SK-N-SH (cell line): Measurements from ENCODE around the gene CDH4. TPM values are rescaled to one million over a fixed set of nuclear protein-coding genes. Genes with fewer than 3 reads are reported as not detected.
"Not testable (repeated sequence)": the region's sequence is repeated elsewhere in the genome, so short reads cannot be mapped to it uniquely, and the experiment has no call there.

ENCODE experiments used
- CTCF ChIA-PET: fragments of 300-600, 350-600 bp; formaldehyde crosslinking; extraction: SDS; loops from one replicate; lab custom pipeline; 2021; lab: Yijun Ruan, JAX
- POLR2A ChIA-PET: fragments of 350-600 bp; sonication (Branson Sonifier 250); formaldehyde crosslinking; extraction: SDS; loops from one replicate; lab custom pipeline; 2020; ENCODE audit warnings: antibody characterized with exemption, inconsistent platforms; lab: Yijun Ruan, JAX
- DNase-seq: peaks from one replicate; pipeline ENCODE4 v3.0.0; 2012
- H2AFZ ChIP-seq: fragments of 200-600 bp; sonication (generic); 2 replicates; pipeline ENCODE4 v1.8.1; 2016; ENCODE audit warnings: antibody characterized with exemption, mild to moderate bottlenecking, low read depth
- H3F3A ChIP-seq: fragments of 200-600 bp; sonication (generic); replicated peaks from 2 replicates; pipeline ENCODE3; 2016; ENCODE audit warnings: antibody characterized with exemption, mild to moderate bottlenecking; ENCODE audit not compliant: insufficient read depth
- H3K27ac ChIP-seq, 2 experiments: fragments of 200-500 bp in 1 of 2; fragments of 200-600 bp in 1 of 2; sonication (Bioruptor generic) in 1 of 2; sonication (generic), shearing (Covaris generic) in 1 of 2; 2 replicates each; pipeline versions ENCODE4 v1.5.1 to v1.6.1; 2014 to 2016; ENCODE audit warnings: low read depth in 2 of 2, inconsistent platforms in 1 of 2, low read length in 1 of 2, mild to moderate bottlenecking in 1 of 2, mixed read lengths in 1 of 2
- H3K27me3 ChIP-seq: fragments of 200-600 bp; sonication (generic), shearing (Covaris generic); 2 replicates; pipeline ENCODE4 v1.6.1; 2016; ENCODE audit warnings: mixed run types; ENCODE audit not compliant: insufficient read depth
- H3K36me3 ChIP-seq, 2 experiments: fragments of 200-500 bp in 1 of 2; fragments of 200-600 bp in 1 of 2; sonication (Bioruptor generic) in 1 of 2; sonication (generic) in 1 of 2; replicated peaks in 1 of 2; 2 replicates each; pipeline versions ENCODE3 to v1.5.1; 2014 to 2016; ENCODE audit warnings: low read length in 1 of 2, mild to moderate bottlenecking in 1 of 2; ENCODE audit not compliant: insufficient read depth in 2 of 2, control insufficient read depth in 1 of 2
- H3K4me1 ChIP-seq, 2 experiments: fragments of 200-500 bp in 1 of 2; fragments of 200-600 bp in 1 of 2; sonication (Bioruptor generic) in 1 of 2; sonication (generic), shearing (Covaris generic) in 1 of 2; 2 replicates each; pipeline versions ENCODE4 v1.5.1 to v1.6.1; 2014 to 2016; ENCODE audit warnings: low read depth in 1 of 2, low read length in 1 of 2, mixed run types in 1 of 2; ENCODE audit not compliant: insufficient read depth in 2 of 2, control insufficient read depth in 1 of 2
- H3K4me2 ChIP-seq: fragments of 200-600 bp; sonication (generic), shearing (Covaris generic); 2 replicates; pipeline ENCODE4 v1.6.1; 2017; ENCODE audit warnings: mixed run types
- H3K4me3 ChIP-seq, 2 experiments: fragments of 200-500 bp in 1 of 2; fragments of 200-600 bp in 1 of 2; sonication (Bioruptor generic) in 1 of 2; sonication (generic), shearing (Covaris generic) in 1 of 2; 2 replicates each; pipeline versions ENCODE4 v1.5.1 to v1.8.1; 2014 to 2016; ENCODE audit warnings: low read depth in 2 of 2, inconsistent platforms in 1 of 2, low read length in 1 of 2, mild to moderate bottlenecking in 1 of 2, mixed read lengths in 1 of 2, moderate library complexity in 1 of 2
- H3K79me2 ChIP-seq: fragments of 200-600 bp; sonication (generic); 2 replicates; pipeline ENCODE4 v1.8.1; 2017; ENCODE audit warnings: mild to moderate bottlenecking; ENCODE audit not compliant: insufficient read depth
- H3K9ac ChIP-seq: fragments of 200-600 bp; sonication (generic); 2 replicates; pipeline ENCODE4 v1.6.1; 2017; ENCODE audit warnings: mixed run types
- H3K9me2 ChIP-seq: fragments of 200-600 bp; sonication (generic); 2 replicates; pipeline ENCODE4 v1.6.1; 2017; ENCODE audit warnings: mixed run types
- H3K9me3 ChIP-seq: fragments of 200-600 bp; sonication (generic); 2 replicates; pipeline ENCODE4 v1.6.1; 2017; ENCODE audit warnings: mixed run types, mild to moderate bottlenecking, moderate library complexity
- H4K20me1 ChIP-seq: fragments of 200-600 bp; sonication (generic); 2 replicates; pipeline ENCODE4 v1.6.1; 2017; ENCODE audit warnings: mild to moderate bottlenecking, mixed run types; ENCODE audit not compliant: insufficient read depth
- FOXM1 ChIP-seq: IDR thresholded peaks from 2 replicates; pipeline ENCODE4 v1.4.0; 2012; ENCODE audit warnings: low read depth, mild to moderate bottlenecking
- GATA2 ChIP-seq: sonication (generic); formaldehyde crosslinking; IDR thresholded peaks from 2 replicates; pipeline ENCODE4 v1.5.0; 2020; ENCODE audit warnings: mild to moderate bottlenecking, missing genetic modification reagents
- JUND ChIP-seq: IDR thresholded peaks from 2 replicates; pipeline ENCODE4 v1.4.0; 2012
- TAF1 ChIP-seq: IDR thresholded peaks from 2 replicates; pipeline ENCODE4 v1.6.1; 2012; ENCODE audit warnings: low read depth, mild to moderate bottlenecking, low read length, moderate library complexity, borderline replicate concordance
- TCF12 ChIP-seq: IDR thresholded peaks from 2 replicates; pipeline ENCODE4 v1.4.0; 2012
- WGBS: methylation state at CpG from one replicate; pipeline ENCODE4 v1.1.6; 2017; ENCODE audit warnings: low lambda C conversion rate; 5-methylcytosine and 5-hydroxymethylcytosine counted together
- polyA plus RNA-seq, 3 experiments: library from polyadenylated mRNA; depleted of rRNA; stranded (reverse); fragments of >200 nt; gene quantifications; 2 replicates each; pipeline ENCODE4 v1.2.3, GENCODE V29; 2012
- TF ChIP-seq, protein P1 (sequence below): fragments of 150-350 bp; IDR thresholded peaks from 2 replicates; pipeline ENCODE4 v1.6.1; 2016; ENCODE audit warnings: mild to moderate bottlenecking, low read depth, low read length
- TF ChIP-seq, protein P2 (sequence below): IDR thresholded peaks from 2 replicates; pipeline ENCODE4 v1.4.0; 2012; ENCODE audit warnings: low read depth, borderline replicate concordance
- TF ChIP-seq, protein P3 (sequence below): IDR thresholded peaks from 2 replicates; pipeline ENCODE4 v1.4.0; 2012; ENCODE audit warnings: low read depth

Gene CDH4
- polyA plus RNA-seq, 1 of the 3 experiments (the other 2 are of a cell fraction): not detected

DNA sequence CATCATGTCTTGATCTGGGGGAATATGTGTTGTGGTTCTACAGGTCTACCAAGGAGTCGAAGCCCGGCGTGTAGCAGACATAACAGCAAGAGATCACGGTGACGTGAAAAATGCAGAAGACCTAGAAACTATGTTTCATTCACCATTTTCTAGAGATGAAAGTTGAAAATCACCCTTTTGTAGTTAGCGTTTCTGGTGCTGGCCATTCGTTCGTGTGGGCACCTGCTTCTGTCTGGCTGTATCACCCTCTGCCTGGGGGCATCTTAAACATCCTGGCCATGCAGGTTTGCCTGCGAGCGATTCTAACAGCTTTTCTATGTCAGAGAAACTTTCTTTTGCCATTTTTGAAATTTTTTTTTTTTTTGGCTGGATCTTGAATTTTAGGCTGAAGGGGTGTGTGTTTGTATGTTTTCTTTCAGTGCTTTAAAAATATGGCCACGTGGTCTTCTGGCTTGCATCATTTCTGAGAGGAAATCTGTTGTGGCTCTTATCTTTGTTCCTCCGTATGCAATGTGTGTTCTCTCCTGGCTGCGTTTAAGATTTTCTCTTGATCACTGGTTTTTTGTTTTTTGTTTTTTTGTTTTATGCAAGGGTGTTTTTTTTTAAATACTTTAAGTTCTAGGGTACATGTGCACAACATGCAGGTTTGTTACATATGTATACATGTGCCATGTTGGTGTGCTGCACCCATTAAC lies 226.7 kb downstream of the CDH4 start:
- no peaks in the 10 kb centered on the region for H3K27me3 ChIP-seq
- POLR2A ChIA-PET: no interaction called here
- no peak overlapping the region for H2AFZ ChIP-seq
- H3K4me3 ChIP-seq: no peak overlapping the region
- H3K9me3 ChIP-seq: no peaks in the 10 kb centered on the region
- no peak overlapping the region for H3K9ac ChIP-seq
- no peaks in the 10 kb centered on the region for H3K9me2 ChIP-seq
- H3K4me1 ChIP-seq: no peaks in the 10 kb centered on the region
- H4K20me1 ChIP-seq: no peaks in the 10 kb centered on the region
- CTCF ChIA-PET: no interaction called here
- 50% methylated on average over 13 of the region's 13 CpGs for WGBS
- H3K27ac ChIP-seq: no peak overlapping the region
- no peak for TF ChIP-seq TAF1
- no peak for TF ChIP-seq FOXM1
- TF ChIP-seq JUND: no peak
- TF ChIP-seq TCF12: no peak
- TF ChIP-seq, protein P1, sequence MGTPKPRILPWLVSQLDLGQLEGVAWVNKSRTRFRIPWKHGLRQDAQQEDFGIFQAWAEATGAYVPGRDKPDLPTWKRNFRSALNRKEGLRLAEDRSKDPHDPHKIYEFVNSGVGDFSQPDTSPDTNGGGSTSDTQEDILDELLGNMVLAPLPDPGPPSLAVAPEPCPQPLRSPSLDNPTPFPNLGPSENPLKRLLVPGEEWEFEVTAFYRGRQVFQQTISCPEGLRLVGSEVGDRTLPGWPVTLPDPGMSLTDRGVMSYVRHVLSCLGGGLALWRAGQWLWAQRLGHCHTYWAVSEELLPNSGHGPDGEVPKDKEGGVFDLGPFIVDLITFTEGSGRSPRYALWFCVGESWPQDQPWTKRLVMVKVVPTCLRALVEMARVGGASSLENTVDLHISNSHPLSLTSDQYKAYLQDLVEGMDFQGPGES: no peak
- TF ChIP-seq, protein P2, sequence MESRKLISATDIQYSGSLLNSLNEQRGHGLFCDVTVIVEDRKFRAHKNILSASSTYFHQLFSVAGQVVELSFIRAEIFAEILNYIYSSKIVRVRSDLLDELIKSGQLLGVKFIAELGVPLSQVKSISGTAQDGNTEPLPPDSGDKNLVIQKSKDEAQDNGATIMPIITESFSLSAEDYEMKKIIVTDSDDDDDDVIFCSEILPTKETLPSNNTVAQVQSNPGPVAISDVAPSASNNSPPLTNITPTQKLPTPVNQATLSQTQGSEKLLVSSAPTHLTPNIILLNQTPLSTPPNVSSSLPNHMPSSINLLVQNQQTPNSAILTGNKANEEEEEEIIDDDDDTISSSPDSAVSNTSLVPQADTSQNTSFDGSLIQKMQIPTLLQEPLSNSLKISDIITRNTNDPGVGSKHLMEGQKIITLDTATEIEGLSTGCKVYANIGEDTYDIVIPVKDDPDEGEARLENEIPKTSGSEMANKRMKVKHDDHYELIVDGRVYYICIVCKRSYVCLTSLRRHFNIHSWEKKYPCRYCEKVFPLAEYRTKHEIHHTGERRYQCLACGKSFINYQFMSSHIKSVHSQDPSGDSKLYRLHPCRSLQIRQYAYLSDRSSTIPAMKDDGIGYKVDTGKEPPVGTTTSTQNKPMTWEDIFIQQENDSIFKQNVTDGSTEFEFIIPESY: no peak
- TF ChIP-seq, protein P3, sequence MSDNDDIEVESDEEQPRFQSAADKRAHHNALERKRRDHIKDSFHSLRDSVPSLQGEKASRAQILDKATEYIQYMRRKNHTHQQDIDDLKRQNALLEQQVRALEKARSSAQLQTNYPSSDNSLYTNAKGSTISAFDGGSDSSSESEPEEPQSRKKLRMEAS: no peak
- TF ChIP-seq GATA2: no peak
- H3F3A ChIP-seq: no peaks in the 10 kb centered on the region
- no peaks in the 10 kb centered on the region for H3K79me2 ChIP-seq
- H3K36me3 ChIP-seq: no peaks in the 10 kb centered on the region
- no peak for DNase-seq
- H3K4me2 ChIP-seq: no peak overlapping the region

DNA sequence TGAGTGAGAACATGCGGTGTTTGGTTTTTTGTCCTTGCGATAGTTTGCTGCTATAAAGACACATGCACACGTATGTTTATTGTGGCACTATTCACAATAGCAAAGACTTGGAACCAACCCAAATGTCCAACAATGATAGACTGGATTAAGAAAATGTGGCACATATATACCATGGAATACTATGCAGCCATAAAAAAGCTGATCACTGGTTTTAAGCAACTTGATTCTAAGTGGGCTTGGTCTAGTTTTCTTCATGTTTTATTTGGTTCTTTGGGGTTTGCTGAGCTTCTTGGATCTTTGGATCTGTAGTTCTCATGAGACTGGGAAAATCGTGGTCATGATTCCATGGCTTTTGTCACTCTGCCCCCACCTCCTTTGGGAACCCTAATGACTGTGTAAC lies 227.4 kb downstream of the CDH4 start:
- H3K79me2 ChIP-seq, H3K4me2 ChIP-seq, H3K27me3 ChIP-seq, H2AFZ ChIP-seq, H3K4me3 ChIP-seq, H3K9ac ChIP-seq, H3K4me1 ChIP-seq, H3K9me3 ChIP-seq, DNase-seq, H4K20me1 ChIP-seq, CTCF ChIA-PET, POLR2A ChIA-PET, H3K36me3 ChIP-seq, H3K9me2 ChIP-seq, H3K27ac ChIP-seq, H3F3A ChIP-seq: not testable (repeated sequence)
- 68% methylated on average over 4 of the region's 4 CpGs for WGBS
